SU-DHL-6 (cell line): ENCODE data around the gene PROS1.

Experiments used
- CTCF ChIP-seq: fragments of 200-600 bp; sonication (generic); IDR thresholded peaks from one replicate; pipeline ENCODE4 v1.5.1; 2017; ENCODE audit warnings: antibody characterized with exemption, mild to moderate bottlenecking, low read length, moderate library complexity; ENCODE audit not compliant: insufficient read depth, poor library complexity, severe bottlenecking
- EZH2phosphoT487 ChIP-seq: fragments of 200-600 bp; sonication (generic), shearing (Covaris generic); conservative IDR thresholded peaks from 2 replicates; pipeline ENCODE4 v1.6.1; 2018; ENCODE audit warnings: mild to moderate bottlenecking, antibody characterized with exemption, low read length, moderate library complexity, mixed read lengths

DNA sequence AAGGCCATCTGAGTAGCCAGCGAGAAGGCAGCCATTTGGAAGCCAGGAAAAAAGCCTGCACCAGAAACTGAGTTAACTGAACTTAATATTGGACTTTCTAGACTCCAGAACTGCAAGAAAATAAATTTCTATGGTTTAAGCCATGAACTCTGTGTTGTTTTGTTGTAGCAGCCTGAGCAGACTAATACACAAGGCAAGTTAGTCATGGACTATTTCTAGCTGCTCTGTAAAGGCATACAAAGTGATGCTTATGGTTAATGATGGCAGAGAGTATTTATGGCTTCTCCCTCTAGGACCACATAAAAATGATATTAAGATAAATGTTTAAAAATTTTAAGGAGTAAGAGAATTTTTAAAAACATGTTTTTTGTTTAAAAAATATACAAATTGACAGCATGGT, 37.1 kb downstream of the PROS1 start:
- no peak for TF ChIP-seq CTCF
- TF ChIP-seq EZH2phosphoT487: no peak
